Activated T-cell treated with anti-CD3 and anti-CD28 coated beads for 48 hours (primary cell): ENCODE results near the gene TNFSF11.
"Not testable (repeated sequence)": the region's sequence is repeated elsewhere in the genome, so short reads cannot be mapped to it uniquely, and the experiment has no call there.

Experiments
- DNase-seq: peaks from one replicate; pipeline ENCODE4 v3.0.0-alpha.2; 2020; ENCODE audit warnings: low read depth

The TNFSF11 gene, protein sequence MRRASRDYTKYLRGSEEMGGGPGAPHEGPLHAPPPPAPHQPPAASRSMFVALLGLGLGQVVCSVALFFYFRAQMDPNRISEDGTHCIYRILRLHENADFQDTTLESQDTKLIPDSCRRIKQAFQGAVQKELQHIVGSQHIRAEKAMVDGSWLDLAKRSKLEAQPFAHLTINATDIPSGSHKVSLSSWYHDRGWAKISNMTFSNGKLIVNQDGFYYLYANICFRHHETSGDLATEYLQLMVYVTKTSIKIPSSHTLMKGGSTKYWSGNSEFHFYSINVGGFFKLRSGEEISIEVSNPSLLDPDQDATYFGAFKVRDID

GRCh38 chr13:42574011-42574410 lies at the start of gene TNFSF11:
TNFSF11 (plus strand) TSS chr13:42574152; CDS start chr13:42574304, 152 bp downstream.
- DNase-seq: peak; percentile 28

DNA sequence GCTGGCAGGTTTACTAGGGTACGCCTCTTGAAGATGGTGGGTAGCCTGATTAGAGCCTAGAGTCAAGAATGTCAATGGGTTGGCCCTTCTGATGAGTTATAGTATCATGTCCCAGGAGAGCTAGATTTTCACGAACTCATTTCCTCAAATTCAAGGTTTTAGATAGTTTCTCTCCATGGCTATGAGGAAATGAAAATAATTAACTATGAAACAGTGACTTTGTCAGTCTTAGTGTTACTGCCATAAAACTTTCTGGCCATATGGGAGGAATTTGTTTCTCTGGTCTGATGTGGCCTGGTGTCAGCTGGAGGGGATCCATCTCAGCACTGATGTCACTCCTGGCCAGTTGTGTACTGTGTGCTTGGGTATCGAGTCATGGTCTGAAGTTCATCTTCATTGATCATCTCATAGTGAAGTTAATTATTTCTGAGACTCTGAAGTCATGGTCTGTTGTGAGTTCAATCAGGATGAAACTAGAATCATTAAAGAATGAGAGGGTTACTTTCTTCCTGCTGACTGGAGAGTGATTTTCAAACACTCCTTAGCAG lies 49.4 kb upstream of the TNFSF11 start:
- DNase-seq: no peak

DNA sequence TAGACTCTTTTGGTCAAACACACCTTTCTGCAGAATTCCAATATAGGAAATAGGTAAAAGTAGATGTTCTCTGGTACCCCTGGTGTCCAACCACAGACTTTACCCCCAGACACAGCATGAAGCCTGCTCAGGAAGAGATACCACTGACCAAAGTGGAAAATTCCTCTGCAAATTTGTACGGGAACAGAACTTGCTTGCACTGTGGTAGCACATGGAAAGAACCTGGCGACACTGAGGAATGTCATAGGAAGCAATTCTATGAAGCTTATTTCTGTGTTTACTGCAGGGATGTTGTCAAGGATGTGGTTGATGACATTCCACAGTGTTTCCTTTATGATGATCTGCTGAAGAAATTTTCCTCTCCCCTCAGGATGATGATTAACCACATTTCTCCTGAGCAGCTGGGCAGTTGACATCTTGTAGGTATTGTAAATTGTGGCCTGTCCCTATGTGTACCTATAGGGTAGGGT lies 48.9 kb upstream of the TNFSF11 start:
- DNase-seq: no peak

DNA sequence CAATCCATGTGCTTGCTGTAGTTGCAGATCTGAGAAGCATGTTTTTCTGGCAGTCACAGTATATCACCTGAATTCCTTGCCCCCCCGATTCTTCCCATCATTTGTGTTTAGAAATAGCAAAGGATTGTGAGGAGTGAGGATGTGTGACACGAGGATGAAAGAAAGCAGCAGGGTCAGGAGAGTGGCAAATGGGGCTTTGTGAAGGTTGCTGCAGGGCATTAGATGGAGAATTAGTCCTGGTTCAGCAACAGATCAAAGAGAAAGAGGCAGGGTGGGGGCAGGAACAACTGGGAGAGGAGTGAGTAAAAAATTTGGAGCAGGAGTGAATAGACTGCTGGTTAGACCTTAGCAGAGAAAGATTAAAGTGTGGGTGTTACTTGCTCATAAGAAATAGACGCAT lies 47.7 kb upstream of the TNFSF11 start:
- DNase-seq: no peak

GRCh38 chr13:42526804-42527203 lies 47.1 kb upstream of the TNFSF11 start:
- no peak for DNase-seq

GRCh38 chr13:42532561-42533335 lies 41.2 kb upstream of the TNFSF11 start:
- no peak for DNase-seq

DNA sequence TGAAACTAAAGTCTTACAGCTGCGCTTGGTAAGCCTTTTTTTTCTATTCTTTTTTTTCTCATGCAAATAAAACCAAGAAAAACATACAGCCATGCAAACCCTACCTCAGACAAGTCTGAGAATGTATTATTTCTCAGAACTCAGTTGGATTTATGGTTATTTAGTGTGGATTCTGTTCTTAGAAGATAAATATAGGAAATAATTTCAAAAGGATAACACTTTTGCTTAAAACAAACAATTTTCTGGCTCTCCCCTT lies 40.7 kb upstream of the TNFSF11 start:
- DNase-seq: no peak

GRCh38 chr13:42534785-42535184 lies 39.2 kb upstream of the TNFSF11 start:
- DNase-seq: no peak

- DNase-seq: no peak
These were observed 35.0 kb upstream of the TNFSF11 start for GRCh38 chr13:42538996-42539395.

DNA sequence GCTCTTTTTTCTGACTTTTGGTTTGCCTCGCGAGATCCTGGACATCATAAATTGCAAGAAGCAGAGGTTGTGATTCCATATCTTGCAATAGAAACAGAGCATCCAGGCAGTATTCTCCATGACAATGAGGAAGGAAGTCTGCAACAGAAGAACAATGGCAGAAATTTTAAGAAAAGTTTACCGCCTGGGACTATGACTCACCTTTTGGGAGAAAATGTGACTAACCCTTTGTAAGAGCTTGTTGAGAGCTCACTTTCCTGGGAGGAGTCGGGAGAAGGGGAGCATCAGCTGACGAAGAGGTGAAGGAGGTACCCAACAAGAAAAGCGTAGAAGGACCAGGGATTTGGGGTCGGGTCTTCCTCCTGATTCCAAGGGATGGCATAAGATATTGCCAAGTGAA lies 34.3 kb upstream of the TNFSF11 start:
- no peak for DNase-seq

- no peak for DNase-seq
These were observed 30.6 kb upstream of the TNFSF11 start for GRCh38 chr13:42543215-42543797.

GRCh38 chr13:42544246-42544926 lies 29.6 kb upstream of the TNFSF11 start:
- DNase-seq: no peak

GRCh38 chr13:42545842-42546241 lies 28.1 kb upstream of the TNFSF11 start:
- DNase-seq: no peak

GRCh38 chr13:42547612-42548011 lies 26.3 kb upstream of the TNFSF11 start:
- DNase-seq: no peak

DNA sequence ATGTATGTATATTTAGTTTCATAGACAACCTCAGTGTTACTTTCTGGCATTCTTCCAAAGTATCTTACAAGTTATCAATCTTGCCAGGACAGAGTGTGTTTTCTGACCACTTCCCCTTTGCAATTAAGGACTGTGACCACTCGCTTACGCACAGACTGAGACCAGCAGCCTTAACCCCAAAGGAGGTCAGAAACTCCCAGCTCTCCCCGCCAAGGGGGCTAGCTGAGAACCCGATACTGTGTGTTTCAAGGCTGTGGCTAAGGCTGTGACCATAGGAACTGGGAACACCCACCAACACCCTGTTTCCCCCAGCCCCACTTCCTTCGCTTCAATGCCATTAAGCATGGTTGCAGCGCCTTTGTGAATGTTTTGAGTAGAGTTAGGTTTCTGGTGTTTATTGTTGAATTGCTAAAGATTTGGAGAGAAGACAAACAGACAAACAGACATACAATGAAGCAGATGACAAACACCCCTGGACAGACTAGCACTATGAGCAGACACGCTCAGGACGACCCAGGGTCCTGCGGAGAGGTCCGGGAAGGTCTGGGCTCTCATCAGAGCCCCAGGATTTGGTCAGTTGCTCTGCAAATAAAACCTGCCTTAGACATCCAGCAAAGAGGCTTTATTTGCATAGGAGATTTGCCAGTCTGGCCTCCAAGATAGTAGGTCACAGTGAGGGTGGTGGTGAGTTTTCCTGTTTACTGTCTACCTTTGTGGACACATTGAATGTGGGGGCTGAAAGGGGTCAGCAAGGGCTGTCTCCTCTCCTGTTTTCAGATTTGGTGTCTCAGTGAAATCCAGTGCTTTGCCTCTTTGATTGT lies 25.0 kb upstream of the TNFSF11 start:
- no peak for DNase-seq

- no peak for DNase-seq
These were observed 24.4 kb upstream of the TNFSF11 start for GRCh38 chr13:42549552-42549936.

DNA sequence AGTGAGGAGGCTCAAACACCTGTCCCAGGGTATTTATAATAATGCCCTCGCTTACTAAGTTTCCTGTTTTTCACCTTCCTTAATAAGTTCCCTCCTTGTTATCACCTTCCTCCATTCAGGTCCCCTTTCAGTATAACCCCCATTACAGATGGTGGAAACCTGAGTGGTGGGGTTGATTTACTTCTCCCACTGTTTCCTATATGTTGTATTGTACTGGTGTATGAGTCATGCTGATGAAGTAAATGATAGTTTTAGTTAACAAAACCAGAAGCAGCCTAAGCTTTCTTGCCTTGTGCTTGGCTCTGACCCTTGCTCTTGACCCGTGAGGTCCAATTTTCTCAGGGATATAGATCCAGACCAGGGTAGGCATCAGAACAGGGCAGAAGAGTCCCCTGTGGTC lies 22.3 kb upstream of the TNFSF11 start:
- no peak for DNase-seq

DNA sequence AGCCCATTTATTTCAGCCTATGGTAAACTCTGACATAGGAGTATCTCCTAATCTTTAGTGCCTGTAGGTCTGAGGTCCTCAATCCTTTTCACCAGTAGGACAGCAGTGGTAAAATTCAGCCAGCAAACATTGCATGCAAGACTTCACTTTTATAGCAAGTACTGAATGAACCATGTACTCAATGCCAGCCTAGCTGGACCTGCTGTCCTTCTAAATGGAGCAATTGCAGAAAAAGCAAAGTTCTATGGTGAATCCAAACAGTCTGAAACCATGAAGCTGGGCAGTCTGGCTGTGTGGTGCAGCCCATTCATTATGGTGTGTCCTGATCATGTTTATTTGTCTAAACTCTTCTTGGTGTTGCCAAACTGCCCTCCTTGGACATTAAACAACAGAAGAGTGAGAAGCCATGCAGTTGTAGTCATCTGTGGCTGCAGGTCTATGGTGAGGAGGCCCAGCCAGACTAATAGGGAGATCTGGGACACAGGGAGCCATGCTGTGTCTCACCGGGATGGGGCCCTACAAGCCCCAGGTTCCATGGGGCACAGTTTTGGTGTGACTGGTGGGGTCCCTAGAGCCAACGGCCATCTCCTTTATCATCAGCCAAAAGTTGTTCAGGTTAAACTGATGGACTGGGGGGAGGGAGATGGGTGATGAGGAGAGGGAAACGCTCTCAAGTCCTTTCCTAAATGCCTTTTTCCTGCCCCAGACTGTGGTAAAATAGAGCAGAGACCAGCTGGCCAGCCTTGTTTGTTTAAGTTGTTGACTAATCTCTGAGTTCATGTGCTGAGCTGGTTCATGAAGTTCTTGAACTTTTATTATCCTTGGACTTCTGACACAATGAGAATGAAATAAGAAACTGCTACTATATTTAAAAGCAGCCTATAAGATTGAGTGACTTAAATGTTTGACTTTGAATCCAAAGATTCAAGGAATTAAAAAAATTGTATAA lies 20.6 kb upstream of the TNFSF11 start:
- DNase-seq: no peak

DNA sequence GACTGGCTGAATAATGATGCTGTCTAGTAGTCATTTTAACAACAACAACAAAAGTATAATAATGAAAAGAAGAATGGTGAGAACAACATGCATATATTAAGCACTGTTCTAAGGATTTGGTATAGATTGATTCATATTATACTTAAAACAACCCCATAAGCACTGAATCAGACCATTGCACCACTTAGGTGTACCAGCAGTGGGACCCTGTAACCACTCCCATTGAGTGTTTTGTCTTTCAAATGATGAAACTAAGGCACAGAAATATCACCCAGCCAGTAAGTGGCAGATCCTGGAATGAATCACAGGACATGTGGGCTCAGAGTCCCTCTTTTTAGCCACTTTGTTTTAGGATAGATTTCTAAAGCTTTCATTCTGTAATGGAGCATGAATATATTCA lies 14.9 kb upstream of the TNFSF11 start:
- no peak for DNase-seq

GRCh38 chr13:42559573-42560218 lies 14.3 kb upstream of the TNFSF11 start:
- DNase-seq: not testable (repeated sequence)
